Right ventricle myocardium inferior (tissue), 1 donor: Measurements from ENCODE around the gene SLAMF8. TPM values are rescaled to one million over a fixed set of nuclear protein-coding genes. Genes with fewer than 3 reads are reported as not detected.
A peak's percentile ranks its signal among the peaks of the same experiment; 100 is the strongest.

ENCODE experiments used
- ATAC-seq: fragments of 200-7000 bp; cut with Tn5 transposase; one replicate; pipeline ENCODE4 v1.9.1; 2020; ENCODE audit warnings: mild to moderate bottlenecking, moderate library complexity
- DNase-seq: peaks from one replicate; pipeline ENCODE4 v3.0.0; 2021; ENCODE audit errors: missing footprints
- intact Hi-C: fragments of 100-400 bp; cut with DNase I; formaldehyde crosslinking; loops from one replicate; pipeline ENCODE4 v1.11.0; 2022
- total RNA-seq: library from RNA; stranded (reverse); fragmentation: NEBNext Ultra II Directional; extraction: Animal tissue kit (Norgen Biotek cat#: 25700); gene quantifications from one replicate; pipeline ENCODE4 v1.2.1, GENCODE V29; 2021
- donor health status: DM: no; HTN: yes; CAD: no; lungs with severe emphysema.

Gene SLAMF8
- total RNA-seq, 1 donor from 2014 or later, result 1.6 TPM

GRCh38 chr1:159804924-159805323, 21.7 kb upstream of the SLAMF8 start:
- intact Hi-C loops, result no loop called here
- ATAC-seq (no peak), DNase-seq (no peak)

- DNase-seq, result no peak
- intact Hi-C loops, result no loop called here
- ATAC-seq, result no peak
Observed at GRCh38 chr1:159815926-159816325, 10.7 kb upstream of the SLAMF8 start.

GRCh38 chr1:159817276-159818041, 9.2 kb upstream of the SLAMF8 start:
- ATAC-seq (no peak), DNase-seq (no peak)
- intact Hi-C loops, result no loop called here

GRCh38 chr1:159821171-159821867, 5.4 kb upstream of the SLAMF8 start:
- ATAC-seq (no peak), DNase-seq (no peak)
- intact Hi-C loops, result no loop called here

- ATAC-seq, result no peak
- intact Hi-C loops, result no loop called here
Observed at GRCh38 chr1:159823406-159823805, 3.3 kb upstream of the SLAMF8 start.

GRCh38 chr1:159825564-159825963, 1.1 kb upstream of the SLAMF8 start:
- no peak for DNase-seq
- intact Hi-C loops, result no loop called here
- ATAC-seq, result no peak

More at GRCh38 chr1:159823406-159823805, 3.3 kb upstream of the SLAMF8 start:
- no peak for DNase-seq

- DNase-seq (no peak), ATAC-seq (no peak)
Observed at GRCh38 chr1:159827102-159827490, 423 bp downstream of the SLAMF8 start.

GRCh38 chr1:159827549-159827948, 876 bp downstream of the SLAMF8 start:
- intact Hi-C loops, result no loop called here
- ATAC-seq (no peak), DNase-seq (no peak)

More at GRCh38 chr1:159827102-159827490, 423 bp downstream of the SLAMF8 start:
- intact Hi-C loops, result no loop called here

- intact Hi-C loops, result no loop called here
- DNase-seq (no peak), ATAC-seq (no peak)
Observed at GRCh38 chr1:159828176-159828575, 1.5 kb downstream of the SLAMF8 start.

- DNase-seq, result no peak
- no peak for ATAC-seq
- intact Hi-C loops, result no loop called here
Observed at GRCh38 chr1:159828581-159829272, 2.1 kb downstream of the SLAMF8 start.

- intact Hi-C loops, result no loop called here
- ATAC-seq (peak; percentile 85), DNase-seq (peak; percentile 77)
Observed at GRCh38 chr1:159829273-159829634, 2.6 kb downstream of the SLAMF8 start.

GRCh38 chr1:159829822-159830465, 3.3 kb downstream of the SLAMF8 start:
- DNase-seq (no peak), ATAC-seq (peak; percentile 58)
- intact Hi-C loops, result no loop called here

- DNase-seq (peak; percentile 76), ATAC-seq (no peak)
- intact Hi-C loops, result no loop called here
Observed at GRCh38 chr1:159830722-159831121, 4.0 kb downstream of the SLAMF8 start.

GRCh38 chr1:159831412-159832141, 4.9 kb downstream of the SLAMF8 start:
- ATAC-seq, result no peak
- no peak for DNase-seq

GRCh38 chr1:159832309-159832708, 5.6 kb downstream of the SLAMF8 start:
- intact Hi-C loops, result no loop called here
- DNase-seq (no peak), ATAC-seq (no peak)

More at GRCh38 chr1:159831412-159832141, 4.9 kb downstream of the SLAMF8 start:
- intact Hi-C loops, result no loop called here

- DNase-seq (no peak), ATAC-seq (no peak)
- intact Hi-C loops, result no loop called here
Observed at GRCh38 chr1:159835356-159835755, 8.7 kb downstream of the SLAMF8 start.

- intact Hi-C loops, result no loop called here
Observed at GRCh38 chr1:159835862-159836525, 9.3 kb downstream of the SLAMF8 start.

GRCh38 chr1:159838715-159839114, 12.0 kb downstream of the SLAMF8 start:
- intact Hi-C loops, result no loop called here
- no peak for DNase-seq
- ATAC-seq, result no peak

More at GRCh38 chr1:159835862-159836525, 9.3 kb downstream of the SLAMF8 start:
- ATAC-seq, result no peak
- DNase-seq, result no peak
